NCI-H526 (cell line): Measurements from ENCODE around the gene GALNT14.

Experiments used
- DNase-seq, 2 experiments: peaks; one replicate each; lab custom pipeline; 2025; lab: John Stamatoyannopoulos, UW

The GALNT14 gene

GRCh38 chr2:31086590-31086989, 51.6 kb downstream of the GALNT14 start:
- DNase-seq = no peak

DNA sequence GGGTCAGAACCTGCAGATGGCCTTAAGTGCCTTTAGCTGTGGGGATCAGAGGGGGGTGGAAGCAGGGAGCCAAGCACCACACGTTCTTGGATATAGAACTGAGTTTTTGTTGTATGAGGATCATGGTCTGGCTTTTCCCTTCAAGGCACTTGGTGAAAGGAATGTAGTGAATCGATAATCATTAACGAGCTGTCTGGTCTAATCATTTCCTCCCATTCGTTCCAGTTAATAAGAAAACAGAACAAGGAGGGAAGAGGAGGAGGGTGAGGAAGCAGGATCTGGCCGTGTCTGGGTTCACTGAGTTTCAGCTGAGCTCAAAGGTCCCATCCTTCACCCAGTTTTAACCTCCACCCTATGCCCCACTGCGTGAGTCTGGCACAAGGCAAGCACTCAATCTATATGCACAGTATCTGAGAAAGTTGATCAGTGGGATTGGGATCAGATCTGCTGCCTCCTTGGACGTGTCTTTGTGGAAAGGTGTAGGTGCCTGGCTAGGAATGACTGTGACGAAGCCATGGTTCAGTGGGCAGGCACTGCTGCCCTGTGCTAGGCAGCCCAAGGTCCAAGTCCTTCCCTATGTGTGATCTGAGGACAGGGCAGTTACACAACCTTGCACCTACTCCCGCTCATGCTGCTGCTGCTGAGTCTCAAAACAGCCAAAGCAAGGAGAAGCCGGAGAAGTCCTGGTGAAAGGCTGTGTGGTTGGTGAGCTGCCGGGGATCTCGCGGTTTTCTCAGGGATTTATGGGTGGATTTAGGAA, 54.8 kb downstream of the GALNT14 start:
- no peak for DNase-seq

- no peak for DNase-seq
These were observed 56.2 kb downstream of the GALNT14 start for GRCh38 chr2:31082002-31082401.

GRCh38 chr2:31081492-31081891, 56.7 kb downstream of the GALNT14 start:
- DNase-seq = no peak

- no peak for DNase-seq
These were observed 57.9 kb downstream of the GALNT14 start for GRCh38 chr2:31080361-31080760.

DNA sequence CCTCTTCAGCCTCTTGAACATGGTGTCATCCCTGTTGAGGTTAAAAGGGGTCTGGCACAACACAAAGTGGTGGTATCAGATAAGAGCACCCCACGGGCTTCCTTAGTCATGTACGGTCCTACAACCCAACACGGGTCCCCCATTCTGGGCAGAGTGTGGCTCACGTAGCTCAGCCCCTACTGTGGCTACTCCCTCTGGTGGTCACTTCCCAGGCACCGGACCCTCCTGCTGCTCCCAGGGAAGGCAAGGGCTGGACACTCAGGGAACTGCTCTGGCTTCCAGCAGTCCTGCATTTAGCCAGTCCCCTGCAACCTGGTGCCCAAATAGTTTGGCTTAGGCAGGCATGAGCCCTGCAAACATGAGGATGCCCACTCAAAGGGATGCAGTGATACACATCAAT, 58.6 kb downstream of the GALNT14 start:
- no peak for DNase-seq

DNA sequence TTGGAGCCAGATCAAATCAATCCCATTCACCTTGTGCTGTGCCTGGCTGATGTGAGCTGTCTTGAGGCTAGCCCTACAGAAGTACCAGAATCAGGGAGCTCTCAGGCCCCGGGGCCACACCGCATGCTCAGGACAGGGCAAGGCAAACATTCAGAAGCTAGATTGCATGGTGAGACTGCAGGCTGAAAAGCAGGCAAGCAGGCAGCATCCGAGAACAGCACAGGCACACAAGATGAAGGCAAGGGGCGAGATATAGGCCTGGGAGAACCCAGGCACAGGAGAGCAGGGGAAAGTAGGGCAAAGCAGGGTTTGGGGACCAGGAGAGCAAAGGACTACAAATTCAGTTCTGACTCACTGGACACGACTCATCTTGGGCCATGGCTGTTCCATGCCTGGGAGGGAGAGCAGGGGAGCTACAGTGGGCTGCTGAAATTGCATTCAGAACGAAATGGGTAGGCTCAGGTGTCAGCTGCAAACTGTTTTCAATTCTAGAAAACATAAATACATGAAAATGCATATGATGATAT, 59.6 kb downstream of the GALNT14 start:
- DNase-seq = no peak

GRCh38 chr2:31078011-31078410, 60.2 kb downstream of the GALNT14 start:
- DNase-seq = no peak

DNA sequence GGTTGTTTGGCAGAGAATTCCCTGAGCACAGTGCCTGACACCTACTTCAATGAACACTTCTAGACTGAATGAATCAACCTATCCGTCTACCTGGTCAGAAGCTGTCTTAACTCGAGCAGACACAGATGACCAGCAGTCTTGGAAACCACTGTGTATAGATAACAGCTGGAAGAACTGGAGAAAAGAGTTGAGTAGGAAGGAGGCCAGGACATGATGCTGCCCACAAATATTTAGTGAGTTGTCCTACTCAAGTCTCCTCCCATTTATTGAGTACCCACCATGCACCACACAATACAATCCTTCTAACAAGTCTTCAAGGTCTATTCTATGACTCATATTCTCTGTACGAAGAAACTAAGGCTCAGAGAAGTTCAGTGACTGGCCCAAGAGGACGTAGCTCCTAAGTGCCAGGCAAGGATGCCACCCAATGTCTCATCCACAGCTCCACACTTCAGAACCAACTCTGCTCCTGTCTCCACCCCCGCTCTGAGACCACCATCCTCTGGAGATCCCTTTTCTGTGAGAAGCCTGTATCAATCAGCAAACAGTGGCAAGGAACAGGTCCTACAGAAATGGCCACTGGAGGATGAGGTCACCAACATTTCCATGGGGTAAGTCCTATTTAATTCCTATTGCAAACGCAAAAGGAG, 62.2 kb downstream of the GALNT14 start:
- no peak for DNase-seq

- no peak for DNase-seq
These were observed 62.8 kb downstream of the GALNT14 start for GRCh38 chr2:31075431-31075830.

DNA sequence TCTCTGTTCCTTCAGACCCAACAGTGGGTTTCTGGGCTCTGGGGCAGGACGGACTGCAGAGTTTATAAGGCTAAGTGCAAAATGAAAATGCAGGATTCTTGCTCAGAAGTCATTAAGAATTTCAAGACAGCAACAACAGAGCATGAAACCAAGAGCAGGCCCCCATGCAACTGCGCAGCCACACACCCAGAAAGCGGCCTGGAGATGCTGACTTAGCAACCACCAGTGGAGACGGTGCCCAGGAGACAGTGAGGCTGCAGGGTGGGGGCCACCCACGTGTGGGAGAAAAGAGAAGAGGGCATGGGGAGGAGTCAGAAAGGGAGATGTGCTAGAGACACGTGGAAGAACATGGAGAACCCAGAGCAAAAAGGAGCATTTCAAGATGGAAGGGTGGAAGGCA, 66.5 kb downstream of the GALNT14 start:
- DNase-seq = no peak

DNA sequence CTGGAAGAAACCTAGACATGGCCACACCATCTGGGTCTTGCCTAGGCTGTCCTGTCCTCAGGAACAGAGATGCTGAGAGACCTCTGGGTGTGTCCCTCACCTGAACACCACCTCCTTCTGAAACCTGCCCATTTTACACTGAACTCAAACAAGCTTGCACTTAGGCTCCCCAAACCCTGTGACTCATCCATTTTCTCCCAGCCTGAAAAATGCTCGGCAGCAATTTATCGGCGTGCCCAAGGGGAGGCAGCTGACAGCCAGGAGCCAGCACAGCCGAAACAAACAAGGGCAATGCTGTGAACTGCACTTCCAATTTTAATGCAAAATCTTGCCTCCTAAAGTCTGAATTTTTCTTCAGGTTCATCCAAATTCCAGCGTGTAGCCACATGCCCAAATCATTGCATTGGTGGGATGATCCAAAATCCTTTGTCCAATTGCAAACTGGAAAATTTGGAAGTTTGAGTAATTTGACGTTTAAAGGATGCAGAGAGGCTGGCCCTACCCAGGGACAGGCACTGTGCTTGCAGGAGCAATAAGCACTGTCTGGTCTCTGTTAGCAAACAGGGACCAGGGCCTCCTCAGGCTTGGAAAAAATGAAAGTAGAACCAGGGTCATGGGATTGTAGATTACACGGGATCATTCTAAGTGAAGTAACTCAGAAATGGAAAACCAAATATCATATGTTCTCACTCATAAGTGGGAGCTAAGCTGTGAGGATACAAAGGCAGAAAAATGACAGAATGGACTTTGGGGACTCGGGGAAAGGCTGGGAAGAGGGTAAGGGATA, 67.7 kb downstream of the GALNT14 start:
- no peak for DNase-seq

DNA sequence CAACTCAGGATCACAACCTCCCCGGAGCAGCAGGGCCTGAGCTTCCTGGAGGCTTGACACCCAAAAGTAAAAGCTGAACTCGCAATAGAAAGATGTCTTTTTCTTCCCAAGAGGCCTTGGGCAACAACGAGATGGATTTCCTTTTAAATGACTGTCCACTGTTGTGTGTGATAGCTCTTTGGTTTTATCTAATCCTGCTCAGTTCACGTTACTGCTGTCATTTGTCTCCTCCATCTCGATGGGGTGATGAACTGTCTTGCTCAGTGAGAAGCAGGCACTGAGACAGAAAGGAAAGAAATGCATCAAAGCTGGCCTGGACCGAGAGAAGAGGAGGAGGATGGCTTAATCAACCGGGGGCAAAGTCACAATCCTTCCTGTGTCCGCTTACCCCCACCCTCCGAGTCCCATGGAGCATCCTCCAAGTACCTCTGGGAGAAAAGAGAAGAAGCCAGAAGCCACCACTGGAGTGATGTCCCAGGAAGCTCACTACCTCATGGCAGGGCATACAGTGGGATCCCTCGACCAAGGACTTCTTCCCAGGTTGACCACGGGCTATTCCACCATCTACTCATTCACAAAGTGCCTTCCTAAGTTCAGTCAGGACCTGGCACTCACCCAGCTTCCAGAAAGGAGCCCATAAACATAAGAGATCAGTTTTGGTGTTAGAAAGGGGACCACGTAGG, 68.5 kb downstream of the GALNT14 start:
- no peak for DNase-seq

DNA sequence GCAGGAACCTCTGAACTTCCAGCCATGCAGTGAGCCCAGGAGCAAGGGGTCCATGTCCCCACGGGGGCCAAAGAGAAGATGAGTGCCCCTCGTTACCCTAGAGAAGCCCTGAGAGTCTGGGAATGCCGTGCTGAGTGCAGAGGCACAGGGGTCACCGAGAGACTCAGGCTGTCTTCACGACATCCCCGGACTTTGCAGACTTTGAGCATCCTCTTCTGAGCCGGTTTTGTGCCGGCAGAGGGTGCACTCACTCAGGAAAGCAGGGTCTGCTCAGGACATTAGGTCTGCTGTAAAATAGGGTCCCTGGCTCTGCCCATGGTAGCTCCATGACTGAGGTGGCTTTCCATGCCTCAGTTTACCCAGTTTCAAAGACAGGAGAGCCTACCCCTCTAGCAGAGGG, 71.0 kb downstream of the GALNT14 start:
- DNase-seq = no peak

DNA sequence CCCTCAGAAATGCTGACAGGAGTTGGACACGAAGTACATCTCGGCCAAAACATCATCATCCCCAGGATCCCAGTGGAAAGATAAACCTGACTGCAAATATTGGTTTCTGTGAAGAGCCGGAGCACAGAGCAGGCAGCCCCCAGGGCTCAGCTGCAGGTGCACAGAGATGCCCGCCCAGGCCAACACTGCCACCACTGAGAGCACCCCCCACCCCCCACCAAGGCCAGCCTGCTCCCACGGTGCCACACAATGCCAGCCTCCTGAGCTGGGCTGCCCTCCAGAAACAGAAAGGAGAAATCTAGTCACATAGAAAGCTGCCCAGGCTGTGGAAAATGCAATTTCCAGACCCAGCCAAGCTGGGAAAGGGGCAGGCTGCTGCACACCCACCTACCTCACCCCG, 71.7 kb downstream of the GALNT14 start:
- DNase-seq = no peak

DNA sequence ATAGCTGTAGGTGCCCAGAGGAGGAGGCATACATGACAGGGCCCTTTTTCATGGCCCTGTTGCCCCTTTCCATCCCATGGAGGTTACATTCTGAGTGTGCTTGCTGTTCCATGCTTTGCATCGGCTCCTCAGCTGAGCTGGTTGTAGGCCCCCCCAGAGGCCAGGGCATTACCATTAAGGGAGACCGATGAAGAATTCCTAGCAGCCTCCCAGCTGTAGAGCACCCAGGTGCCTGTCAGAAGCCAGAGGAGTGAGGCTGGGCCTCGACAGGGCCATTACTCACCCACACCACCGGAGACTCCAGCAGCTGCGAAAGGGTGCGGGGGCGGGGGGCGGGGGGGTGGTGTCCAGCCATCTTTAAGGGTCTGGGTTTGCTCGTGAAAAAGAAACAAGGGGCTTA, 72.2 kb downstream of the GALNT14 start:
- DNase-seq = no peak

- no peak for DNase-seq
These were observed 72.9 kb downstream of the GALNT14 start for GRCh38 chr2:31065356-31065755.

DNA sequence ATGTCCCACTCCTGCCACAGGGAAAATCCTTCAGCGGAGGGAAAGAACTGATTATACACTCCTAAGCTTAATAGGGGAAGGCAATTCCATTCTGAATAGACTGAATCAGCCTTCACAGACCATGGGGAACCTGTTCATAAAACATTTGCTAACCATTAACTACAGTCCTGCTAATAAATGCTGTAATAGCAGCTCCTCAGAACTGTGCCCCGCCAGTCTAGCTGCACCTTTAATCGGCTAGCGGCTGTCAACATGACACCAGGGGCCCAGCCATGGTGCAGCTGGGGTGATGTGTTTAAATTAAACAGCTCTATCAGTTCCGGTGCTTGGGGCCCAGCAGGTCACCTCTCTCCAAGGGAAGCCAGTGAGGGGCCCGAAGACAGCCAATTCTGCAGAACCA, 77.8 kb downstream of the GALNT14 start:
- DNase-seq = peak in 1 of 2 experiments; percentile 21

DNA sequence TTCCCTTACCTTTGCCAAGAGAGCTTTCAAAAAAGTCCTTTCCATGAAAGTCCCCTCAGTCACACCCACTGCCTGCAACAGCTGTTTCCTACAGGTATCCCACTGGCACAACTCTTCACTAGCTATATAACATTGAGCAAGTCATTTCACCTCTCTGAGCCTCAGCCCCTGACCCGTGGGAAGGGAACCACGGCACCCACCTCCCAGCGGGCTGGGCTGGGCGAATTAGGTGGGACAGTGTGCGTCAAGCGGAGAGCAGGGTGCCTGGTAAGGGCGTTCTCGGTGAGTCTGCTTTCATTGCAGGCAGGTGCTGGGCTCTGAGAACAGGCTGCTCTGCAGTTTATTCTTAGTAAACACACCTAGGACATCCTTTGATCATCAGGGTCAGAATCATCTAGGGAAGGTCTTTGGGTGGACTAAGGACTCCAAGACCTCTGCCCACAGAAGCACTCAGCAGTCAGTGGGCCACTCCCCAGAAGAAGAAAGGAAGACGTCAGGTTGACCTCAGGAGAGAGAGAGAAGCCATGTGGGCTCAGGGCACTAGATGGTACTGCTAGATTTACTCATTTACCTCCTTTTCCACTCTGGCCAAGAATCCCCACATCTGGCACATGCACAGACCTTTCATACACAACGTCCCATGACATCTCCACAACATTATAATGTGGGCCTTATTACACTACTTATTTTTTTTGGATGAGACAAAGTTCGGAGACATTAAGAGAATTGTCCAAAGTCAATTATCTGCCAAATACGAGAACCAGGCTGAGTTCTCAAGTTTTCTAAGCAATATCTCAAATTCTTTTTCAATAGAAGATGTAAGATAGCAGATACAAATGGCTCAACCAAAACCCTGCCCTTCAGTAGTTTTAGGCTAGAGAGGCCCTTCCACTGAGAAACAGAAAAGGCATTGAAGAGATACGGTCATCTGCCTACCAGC, 79.9 kb downstream of the GALNT14 start:
- DNase-seq = no peak

- DNase-seq = no peak
These were observed 80.5 kb downstream of the GALNT14 start for GRCh38 chr2:31057691-31058090.

DNA sequence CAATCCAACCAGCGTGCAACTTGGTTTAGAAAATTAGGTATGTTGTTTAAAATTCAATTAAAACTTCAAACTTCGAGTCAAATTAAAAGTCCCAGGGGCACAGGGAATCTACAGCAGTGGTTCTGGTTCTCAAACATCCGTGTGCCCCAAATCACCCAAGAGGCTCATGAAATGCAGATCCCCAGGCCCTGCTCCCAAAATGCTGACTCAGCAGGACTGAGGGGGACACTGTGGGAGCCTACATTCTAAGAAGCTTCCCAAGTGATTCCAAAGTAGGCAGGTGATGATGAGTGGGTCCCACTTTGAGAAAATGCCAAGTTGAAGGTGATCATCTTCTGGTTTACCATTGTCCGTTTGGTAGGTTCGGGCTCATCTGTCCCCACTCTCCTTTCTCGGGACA, 82.3 kb downstream of the GALNT14 start:
- no peak for DNase-seq
